Mononuclear cell (primary cell): ENCODE results near the gene FOXF2. TPM values are rescaled to one million over a fixed set of nuclear protein-coding genes. Genes with fewer than 3 reads are reported as not detected.
"Not testable (repeated sequence)": the region's sequence is repeated elsewhere in the genome, so short reads cannot be mapped to it uniquely, and the experiment has no call there.

Experiments
- H3K27me3 ChIP-seq: 2 replicates; pipeline ENCODE4 v1.6.0; 2011; ENCODE audit warnings: low read length, control low read depth; ENCODE audit not compliant: insufficient read depth
- H3K4me1 ChIP-seq: 2 replicates; pipeline ENCODE4 v1.5.1; 2011; ENCODE audit warnings: mild to moderate bottlenecking, low read length, control low read depth; ENCODE audit not compliant: insufficient read depth
- H3K4me3 ChIP-seq: 2 replicates; pipeline ENCODE4 v1.5.1; 2011; ENCODE audit warnings: mild to moderate bottlenecking, low read length, moderate library complexity
- H3K9me3 ChIP-seq: 2 replicates; pipeline ENCODE4 v1.5.1; 2011; ENCODE audit warnings: low read depth, mild to moderate bottlenecking, control low read depth, low read length
- total RNA-seq: library from RNA; depleted of rRNA; stranded (reverse); fragments of >200 nt; gene quantifications from one replicate; pipeline ENCODE4 v1.2.3, GENCODE V29; 2012

Gene FOXF2
- total RNA-seq, 1 donor, result not detected

DNA sequence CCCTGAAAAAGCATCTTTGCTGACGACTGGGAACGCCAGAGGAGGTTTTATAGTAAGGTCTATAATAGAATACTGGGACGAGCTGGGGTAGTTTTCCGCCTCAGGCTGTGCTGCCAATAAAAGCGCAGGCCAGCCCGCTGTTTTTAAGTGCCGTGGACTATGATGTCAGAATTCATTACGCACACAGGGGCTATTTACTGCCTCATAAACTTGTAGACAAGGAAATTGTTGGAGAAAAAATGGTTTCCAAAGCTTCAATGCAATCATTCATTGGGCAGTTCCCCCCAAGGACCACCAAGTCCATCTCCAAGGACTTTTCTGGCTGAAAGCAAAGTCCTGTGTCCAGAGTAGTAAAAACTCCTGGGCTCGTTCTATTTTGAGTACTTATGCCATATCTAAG is 20.4 kb upstream of the FOXF2 start:
- H3K9me3 ChIP-seq, result no peaks in the 10 kb centered on the region
- no peak overlapping the region for H3K4me3 ChIP-seq
- no peaks in the 10 kb centered on the region for H3K4me1 ChIP-seq
- peaks cover 58% of the 10 kb centered on the region for H3K27me3 ChIP-seq

DNA sequence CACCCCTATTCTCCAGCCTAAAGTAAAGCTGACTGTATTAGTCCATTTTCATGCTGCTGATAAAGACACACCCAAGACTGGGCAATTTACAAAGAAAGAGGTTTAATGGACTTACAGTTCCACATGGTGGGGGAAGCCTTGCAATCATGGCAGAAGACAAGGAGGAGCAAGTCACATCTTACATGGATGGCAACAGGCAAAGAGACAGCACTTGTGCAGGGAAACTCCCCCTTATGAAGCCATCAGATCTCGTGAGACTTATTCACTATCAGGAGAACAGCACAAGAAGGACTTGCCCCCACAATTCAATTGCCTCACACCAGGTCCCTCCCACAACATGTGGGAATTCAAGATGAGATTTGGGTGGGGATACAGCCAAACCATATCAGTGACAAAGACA is 19.7 kb upstream of the FOXF2 start:
- H3K4me1 ChIP-seq, H3K9me3 ChIP-seq, H3K4me3 ChIP-seq: not testable (repeated sequence)
- H3K27me3 ChIP-seq, result peaks cover 62% of the 10 kb centered on the region

DNA sequence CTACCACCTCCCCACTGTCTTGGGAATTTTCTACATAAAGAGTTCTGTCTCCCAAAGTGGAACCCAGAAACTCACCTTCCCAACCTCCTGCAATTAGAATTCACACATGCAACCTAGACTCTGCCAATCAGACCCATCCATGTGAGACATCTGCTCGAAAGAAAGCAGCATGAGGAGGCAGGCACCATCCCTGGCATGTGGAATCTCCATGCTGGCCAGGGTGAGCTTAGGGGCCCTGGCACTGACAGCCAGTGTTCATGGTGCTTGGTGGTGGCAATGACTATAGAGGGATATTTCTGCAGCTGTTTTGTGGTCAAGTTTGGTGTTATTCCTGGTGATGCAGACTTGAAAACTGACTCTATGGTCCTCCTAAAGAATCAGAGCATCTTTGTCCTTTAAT is 17.4 kb upstream of the FOXF2 start:
- no peak overlapping the region for H3K4me3 ChIP-seq
- H3K4me1 ChIP-seq, result no peaks in the 10 kb centered on the region
- H3K9me3 ChIP-seq, result no peaks in the 10 kb centered on the region
- H3K27me3 ChIP-seq, result peaks cover 74% of the 10 kb centered on the region

DNA sequence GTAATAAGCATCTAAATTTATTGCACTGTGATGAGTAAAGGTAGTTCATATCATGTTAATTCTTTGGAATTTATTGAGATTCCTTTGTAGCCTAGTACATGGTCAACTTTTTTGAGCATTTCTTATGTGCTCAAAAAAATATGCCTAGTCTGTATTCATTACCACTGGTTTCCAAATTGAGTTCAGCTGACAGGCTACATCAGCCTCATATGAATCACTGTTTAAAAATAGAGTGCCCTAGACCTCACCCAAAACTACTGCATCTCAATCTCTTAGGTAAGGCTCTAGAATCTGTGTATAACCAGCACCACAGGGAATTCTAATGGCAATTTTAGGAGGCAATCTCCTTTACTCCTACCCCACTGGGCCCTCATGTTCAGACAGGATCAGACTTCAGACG is 16.7 kb upstream of the FOXF2 start:
- Histone ChIP-seq H3K4me3 (no peak overlapping the region), H3K27me3 (peaks cover 81% of the 10 kb centered on the region), H3K9me3 (no peaks in the 10 kb centered on the region), H3K4me1 (no peaks in the 10 kb centered on the region)

DNA sequence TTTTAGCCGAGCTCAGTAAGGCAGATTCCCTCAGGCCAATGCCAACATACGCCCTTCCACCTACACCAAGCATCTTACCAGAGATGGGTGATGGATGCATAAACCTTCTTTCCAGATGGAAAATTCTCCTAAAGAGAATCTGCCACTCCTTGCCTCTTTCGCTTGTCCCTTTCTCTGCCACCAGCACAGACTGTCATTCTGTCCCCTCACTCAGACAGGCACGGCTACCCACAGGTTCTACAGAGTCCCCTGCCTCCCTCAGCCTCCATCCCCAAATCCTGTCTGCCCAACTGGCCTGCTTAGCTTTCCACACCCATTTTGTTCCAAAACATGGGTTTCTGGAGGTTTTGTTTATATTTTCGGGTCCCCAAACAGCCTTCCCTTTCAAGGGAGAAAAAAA is 12.7 kb upstream of the FOXF2 start:
- Histone ChIP-seq H3K4me3 (no peak overlapping the region), H3K4me1 (peaks cover 22% of the 10 kb centered on the region), H3K27me3 (peaks cover 97% of the 10 kb centered on the region), H3K9me3 (no peaks in the 10 kb centered on the region)

DNA sequence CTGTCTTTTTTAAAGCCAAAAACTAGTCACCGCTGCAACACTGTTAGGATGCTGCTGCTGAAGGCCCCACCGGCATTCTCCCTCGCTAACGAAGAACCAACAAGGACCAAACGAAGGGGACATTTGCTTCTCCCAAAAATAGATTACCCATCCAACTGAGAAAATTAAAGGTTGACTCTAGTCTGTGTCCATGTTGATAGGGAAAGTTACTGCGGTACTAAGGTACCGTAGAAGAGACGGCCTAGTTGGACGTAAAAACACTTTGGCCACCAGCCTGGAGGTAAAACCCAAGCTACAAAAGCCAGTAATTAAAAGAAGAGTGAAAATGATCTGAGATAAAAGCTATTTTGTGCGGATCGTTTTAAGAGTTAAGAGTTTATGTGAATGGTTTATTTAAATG is 11.8 kb upstream of the FOXF2 start:
- peaks cover 95% of the 10 kb centered on the region for H3K27me3 ChIP-seq
- H3K9me3 ChIP-seq, result no peaks in the 10 kb centered on the region
- peaks cover 31% of the 10 kb centered on the region for H3K4me1 ChIP-seq
- no peak overlapping the region for H3K4me3 ChIP-seq

DNA sequence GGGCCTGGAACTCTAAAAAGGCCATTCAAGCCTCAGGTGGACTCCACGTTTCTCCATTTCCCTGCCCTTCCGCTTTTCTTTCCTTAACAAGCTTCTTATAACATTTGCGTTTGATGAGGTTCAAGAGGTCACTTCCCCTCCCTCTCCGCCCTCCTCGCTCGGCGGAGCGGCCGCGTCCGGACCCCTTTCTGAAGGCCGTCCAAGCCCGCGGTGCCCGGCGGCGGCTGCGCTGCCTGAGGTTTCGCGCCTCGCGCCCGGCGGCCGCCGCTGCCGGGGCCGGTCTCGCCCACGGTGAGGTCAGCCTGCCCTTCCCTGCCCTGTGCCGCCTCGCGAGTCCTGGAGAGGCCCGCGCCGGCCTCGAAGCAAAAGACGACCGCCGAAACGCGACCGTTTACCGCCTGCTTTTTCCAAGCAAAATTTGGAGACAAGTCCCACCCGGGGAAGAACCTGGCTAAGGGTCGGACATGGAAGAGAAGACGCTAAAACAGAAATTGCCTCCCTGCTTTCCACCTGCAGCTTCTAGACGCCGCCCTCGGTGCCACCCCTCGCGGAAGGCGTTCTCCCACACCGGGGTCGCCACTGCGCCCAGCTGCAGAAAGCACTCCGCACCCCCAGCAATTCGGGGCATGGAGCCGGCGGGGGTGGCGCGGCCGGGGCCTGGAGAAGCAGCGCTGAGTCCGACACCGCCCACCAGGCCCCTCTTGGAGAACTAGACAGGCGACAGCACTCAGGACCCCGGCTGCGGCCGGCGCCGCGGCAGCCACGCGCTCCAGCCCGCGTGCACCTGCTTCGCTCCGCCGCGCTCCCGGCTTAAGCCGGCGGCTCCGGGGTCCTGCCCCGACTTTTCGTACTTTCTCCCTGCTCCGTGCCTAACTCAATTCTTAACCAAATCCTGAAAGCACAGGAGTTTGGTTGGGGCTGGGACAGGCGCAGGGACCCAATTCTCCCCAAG is 11.0 kb upstream of the FOXF2 start:
- H3K4me1 ChIP-seq, result peaks cover 33% of the 10 kb centered on the region
- H3K4me3 ChIP-seq, result no peak overlapping the region
- no peaks in the 10 kb centered on the region for H3K9me3 ChIP-seq
- peaks cover 94% of the 10 kb centered on the region for H3K27me3 ChIP-seq

DNA sequence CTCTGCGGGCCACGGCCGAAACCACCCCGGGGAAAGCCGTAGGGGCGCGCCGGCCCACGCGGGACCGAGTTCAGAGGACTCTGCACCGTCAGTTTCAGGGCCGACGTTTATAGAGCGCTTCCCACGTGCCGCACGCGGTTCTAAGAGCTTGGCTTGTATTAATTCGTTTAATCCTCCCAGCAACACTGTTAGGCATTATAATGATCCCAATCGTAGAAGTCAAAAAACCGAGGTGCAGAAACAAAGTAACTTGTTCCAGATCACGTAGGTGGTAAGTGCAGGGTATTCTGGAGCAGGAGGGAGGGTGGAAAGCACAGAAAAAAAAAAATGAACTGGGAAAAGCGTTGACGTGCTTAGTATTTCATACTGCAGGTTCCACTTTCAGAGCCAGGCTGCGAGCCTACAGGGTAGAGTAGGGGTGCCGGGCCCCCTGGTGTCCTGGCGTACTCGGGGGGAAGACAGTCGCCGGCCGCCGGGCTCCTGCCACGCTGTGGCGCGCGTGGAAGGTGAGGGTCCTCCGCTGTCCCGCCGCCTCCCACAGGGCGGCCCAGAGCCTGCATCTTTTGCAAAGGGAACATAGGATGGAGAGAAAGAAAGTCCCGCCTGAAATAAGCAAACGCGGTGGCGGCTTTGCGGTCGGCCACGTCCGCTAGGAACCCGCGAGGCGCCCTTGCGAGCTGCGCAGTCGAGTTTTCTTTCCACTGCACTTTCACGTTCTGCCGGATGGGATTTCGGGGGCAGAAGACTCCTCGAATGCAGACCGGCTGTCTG is 10.2 kb upstream of the FOXF2 start:
- peaks cover 33% of the 10 kb centered on the region for H3K4me1 ChIP-seq
- no peaks in the 10 kb centered on the region for H3K9me3 ChIP-seq
- peaks cover 92% of the 10 kb centered on the region for H3K27me3 ChIP-seq
- H3K4me3 ChIP-seq, result no peak overlapping the region

DNA sequence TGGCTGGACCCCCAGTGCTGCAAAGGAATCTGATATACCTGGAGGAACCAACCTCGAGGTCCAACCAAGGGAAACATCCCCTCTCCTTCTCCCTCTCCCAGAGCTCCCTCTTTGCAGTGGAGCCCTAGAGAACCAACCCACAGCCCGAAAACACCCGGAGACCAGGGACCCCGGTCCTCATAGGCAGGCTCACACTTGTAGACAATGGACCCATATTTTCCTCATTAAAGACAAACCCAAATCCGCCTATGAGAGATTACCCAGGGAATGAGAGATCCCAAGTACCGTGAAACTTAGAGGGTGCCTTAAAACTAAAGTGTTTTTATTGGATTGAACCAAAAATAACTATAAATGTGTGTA is 9.6 kb upstream of the FOXF2 start:
- H3K27me3 ChIP-seq, result peaks cover 93% of the 10 kb centered on the region
- no peaks in the 10 kb centered on the region for H3K9me3 ChIP-seq
- no peak overlapping the region for H3K4me3 ChIP-seq
- H3K4me1 ChIP-seq, result peaks cover 33% of the 10 kb centered on the region

DNA sequence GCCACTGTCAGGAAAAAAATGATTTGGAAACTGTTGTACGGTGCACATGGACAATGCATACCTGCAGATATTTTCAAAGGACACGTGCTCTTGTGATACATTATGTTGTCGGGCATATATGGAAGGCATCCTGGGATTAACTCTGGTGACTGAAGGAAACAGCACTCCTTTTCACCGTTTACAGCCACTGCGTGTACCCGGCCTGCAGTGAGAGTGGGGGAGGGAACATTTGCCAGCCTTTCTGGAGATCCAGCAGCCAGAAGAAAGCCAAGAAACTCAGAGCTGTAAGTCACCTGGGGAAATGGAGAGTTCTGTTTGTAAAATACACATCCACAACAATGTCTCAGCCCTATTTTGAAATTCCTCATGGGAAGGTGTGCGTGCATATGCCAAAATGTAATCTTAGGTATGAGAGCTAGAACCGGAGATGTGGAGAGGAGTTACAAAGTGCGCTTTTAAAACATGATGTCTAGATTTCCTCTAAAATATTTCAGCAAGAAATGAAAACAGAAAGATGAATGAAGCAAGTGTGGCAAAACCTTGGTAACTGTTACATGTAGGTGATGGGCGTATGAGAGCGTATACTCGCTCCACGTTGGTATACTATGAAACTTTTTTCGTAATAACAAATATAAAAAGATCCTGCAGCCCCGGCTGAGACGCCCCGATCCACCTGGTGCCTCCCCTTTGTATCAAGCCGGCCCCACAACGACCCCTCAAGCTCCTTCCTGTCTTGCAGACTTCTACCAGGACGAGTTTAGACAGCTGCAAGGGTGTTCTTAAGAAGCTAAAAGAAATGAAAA is 8.6 kb upstream of the FOXF2 start:
- peaks cover 33% of the 10 kb centered on the region for H3K4me1 ChIP-seq
- no peak overlapping the region for H3K4me3 ChIP-seq
- H3K27me3 ChIP-seq, result peaks cover 93% of the 10 kb centered on the region
- H3K9me3 ChIP-seq, result no peaks in the 10 kb centered on the region

DNA sequence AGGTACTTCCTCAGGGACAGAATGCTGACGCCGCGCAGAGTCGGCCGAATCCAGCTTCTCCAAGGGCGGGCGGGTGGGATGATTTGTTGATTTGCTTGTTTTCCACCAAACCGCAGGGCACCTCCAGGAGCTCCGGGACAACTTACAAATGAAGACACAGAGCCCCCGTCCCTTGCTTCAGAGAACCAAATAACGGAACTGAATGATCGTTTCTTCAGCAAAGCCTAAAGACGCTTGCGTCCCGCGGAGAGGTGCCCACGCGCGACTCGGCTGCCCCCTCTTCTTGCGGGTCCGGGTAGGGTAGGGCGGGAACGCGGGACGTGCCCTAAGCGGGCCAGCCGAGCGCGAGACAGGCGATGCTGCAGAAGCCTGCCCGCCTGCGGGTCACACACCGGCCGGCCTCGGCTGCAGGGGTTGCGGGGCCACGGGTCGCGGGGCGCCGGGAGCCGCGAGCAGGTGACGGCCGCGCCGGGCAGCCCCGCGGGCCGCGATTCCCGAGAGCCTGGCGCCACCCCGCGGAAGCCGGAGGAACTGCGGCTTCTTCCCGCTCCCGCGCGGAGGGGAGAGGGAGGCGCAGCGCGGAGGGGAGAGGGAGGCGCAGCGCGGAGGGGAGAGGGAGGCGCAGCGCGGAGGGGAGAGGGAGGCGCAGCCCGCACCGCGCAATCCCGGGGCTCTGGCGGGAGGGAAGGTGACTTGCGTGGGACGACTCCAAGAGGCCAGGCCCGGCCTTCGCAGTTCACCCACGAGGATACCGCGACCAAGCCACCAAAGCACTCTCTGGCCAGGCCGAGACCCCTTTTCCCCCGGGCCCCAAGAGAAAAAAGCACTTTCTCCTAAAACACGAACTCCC is 7.7 kb upstream of the FOXF2 start:
- H3K27me3 ChIP-seq, result peaks cover 93% of the 10 kb centered on the region
- H3K4me3 ChIP-seq, result no peak overlapping the region
- no peaks in the 10 kb centered on the region for H3K9me3 ChIP-seq
- peaks cover 33% of the 10 kb centered on the region for H3K4me1 ChIP-seq

DNA sequence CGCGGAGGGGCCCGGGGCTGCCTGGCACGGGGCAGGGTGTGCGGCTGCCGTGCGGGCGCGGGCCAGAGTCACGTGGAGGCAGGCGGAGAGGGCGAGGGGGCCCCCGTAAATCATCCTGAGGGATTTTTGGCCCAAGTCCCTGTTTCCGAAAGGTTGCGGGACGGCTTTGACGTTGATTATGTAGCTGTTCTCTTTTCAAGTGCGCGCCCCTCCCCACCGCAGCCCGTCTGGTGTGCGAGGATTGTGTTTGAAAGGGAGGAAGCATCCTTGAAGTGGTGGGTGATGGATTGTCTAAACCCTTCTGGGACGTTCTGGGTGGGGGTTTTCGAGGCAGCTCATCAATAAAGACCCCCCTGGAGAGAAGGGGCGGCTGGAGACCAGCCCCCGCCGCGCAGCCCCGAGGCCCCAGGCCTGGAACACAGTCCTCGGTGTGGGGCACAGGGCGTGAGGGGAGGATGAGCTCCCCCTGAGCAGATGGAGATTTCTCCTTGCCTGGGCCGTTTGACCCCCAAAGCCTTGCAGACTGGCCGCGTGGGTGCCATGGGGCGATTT is 7.0 kb upstream of the FOXF2 start:
- H3K4me1 ChIP-seq, result peaks cover 33% of the 10 kb centered on the region
- peaks cover 94% of the 10 kb centered on the region for H3K27me3 ChIP-seq
- no peak overlapping the region for H3K4me3 ChIP-seq
- no peaks in the 10 kb centered on the region for H3K9me3 ChIP-seq

DNA sequence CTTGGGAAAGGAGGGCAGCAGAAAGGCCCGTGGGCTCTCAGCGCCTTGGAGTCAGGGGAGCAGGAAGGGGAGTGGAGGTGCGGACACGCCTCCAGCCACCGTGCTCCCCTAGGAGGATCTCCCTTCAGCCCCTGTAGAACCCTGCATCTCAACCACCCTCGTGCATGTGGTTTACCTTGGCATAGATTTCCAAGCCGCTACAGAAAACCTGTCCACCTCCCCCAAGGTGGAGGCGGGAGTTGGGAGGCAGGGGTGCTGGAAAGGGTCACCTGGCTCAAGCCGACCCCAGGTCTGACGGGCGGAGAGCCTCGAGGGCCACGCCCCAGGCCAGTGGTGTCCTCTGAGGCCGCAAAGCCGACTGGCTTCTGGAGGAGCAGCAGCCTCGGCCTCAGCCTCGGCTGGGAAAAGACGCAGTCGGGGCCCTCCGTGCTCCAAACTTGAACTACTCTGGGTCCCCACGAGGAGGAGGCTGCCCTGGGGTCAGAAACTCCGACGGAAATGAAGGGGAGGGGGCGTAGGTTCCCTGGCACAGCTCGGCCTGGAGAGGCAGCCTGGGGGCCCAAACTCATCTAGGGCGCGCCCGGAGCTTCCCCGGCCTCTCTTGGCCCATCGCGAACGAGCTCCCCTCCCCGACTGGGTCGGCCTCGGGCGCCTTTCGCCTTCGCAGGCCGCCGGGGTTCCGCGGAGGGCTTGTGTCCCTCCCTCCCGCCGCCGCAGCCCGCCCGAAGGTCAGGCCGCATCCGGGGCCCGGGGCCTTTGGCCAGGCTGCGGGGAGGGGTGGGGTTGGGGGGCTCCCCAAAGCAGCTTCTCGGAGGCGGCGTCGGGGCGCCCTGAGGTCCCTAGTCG is 6.3 kb upstream of the FOXF2 start:
- Histone ChIP-seq H3K4me3 (no peak overlapping the region), H3K9me3 (no peaks in the 10 kb centered on the region), H3K27me3 (peaks cover 92% of the 10 kb centered on the region), H3K4me1 (peaks cover 29% of the 10 kb centered on the region)
